HK-2 (cell line): ENCODE data around the gene HES2.
"Not testable (repeated sequence)": the region's sequence is repeated elsewhere in the genome, so short reads cannot be mapped to it uniquely, and the experiment has no call there.

Source experiments
- DNase-seq: peaks from one replicate; pipeline ENCODE4 v3.0.0-alpha.2; 2018; ENCODE audit not compliant: unreplicated experiment

Gene HES2

DNA sequence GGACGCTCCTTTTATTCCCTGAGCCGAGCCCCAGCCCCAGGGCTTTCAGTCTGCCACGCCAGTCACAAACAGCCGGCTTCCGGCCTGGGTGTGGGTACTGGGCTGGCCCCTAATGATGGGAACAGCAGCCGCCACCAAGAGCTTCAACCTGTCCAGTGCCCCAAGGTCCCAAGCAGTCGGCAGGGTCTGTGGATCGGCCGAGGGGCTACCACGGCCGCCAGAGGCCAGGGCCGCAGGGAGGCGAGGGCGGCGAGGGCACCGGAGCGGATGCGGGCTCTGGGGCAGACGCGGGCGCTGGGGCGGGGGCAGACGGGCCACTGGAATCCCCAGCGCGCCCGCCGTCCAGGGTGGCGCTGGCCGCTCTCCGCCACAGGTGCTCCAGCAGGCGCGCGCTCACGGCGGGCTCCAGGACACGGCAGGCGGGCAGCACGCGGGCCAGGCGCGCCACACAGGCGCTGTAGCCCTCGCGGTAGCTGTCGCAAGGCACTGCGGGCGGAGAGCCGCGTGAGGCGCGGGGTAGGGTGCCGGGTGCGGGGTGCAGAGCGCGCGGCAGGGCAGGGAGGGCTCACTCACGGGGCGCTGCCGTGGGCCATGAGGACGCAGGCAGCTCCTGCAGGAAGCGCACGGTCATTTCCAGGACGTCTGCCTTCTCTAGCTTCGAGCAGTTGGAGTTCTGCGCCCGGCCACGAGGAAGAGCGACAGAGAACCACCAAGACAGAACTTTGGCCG lies 887 bp downstream of the HES2 start:
- DNase-seq: no peak

- no peak for DNase-seq
Measured at GRCh38 chr1:6417961-6418667, 1.6 kb downstream of the HES2 start.

DNA sequence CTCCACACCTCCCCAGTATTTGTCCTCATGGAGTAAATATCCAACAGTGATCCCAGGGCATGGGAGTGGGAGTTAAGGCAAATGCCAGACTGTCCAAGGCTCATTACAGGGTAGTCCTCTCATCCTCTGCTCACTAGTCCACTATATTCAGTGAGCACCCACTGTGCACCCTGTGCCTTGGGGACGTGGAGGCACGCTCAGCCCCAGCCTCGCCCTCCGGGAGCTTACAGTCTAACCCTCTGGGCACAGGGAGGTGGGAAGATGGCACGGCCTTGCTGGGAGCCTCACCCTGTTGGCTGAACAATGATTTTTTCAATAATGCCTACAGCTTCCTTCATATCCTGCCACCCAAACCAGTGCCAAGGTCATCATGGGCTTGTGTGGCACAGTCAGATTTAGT lies 2.8 kb downstream of the HES2 start:
- DNase-seq: no peak

- no peak for DNase-seq
Measured at GRCh38 chr1:6416295-6416656, 3.4 kb downstream of the HES2 start.

DNA sequence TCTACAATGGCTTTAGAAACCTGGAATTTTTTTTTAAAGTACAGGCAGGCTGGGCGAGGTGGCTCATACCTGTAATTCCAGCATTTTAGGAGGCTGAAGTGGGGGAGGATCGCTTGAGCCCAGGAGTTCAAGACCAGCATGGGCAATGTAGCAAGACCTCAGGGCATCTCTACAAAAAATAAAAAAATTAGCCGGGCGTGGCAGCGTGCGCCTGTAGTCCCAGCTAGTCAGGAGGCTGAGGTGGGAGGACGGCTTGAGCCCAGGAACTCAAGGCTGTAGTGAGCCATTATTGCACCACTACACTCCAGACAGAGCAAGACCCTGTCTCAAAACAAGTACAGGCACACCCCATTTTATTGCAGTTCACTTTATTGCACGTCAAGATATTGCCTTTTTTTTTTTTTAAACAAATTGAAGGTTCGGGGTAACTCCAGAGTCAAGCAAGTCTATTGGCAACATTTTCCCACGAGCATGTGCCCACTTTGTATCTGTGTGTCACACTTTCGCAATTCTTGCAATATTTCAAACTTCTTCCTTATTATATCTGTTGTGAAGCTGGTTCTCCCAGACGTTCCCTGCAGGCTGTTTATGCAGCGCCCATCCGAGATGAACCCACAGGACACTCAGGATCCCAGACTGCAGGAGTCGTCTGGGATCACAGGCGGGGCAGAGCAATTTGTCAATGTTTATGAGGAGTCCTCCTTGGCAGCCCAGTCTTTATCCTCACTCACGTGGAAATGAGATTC lies 4.7 kb downstream of the HES2 start:
- no peak for DNase-seq

DNA sequence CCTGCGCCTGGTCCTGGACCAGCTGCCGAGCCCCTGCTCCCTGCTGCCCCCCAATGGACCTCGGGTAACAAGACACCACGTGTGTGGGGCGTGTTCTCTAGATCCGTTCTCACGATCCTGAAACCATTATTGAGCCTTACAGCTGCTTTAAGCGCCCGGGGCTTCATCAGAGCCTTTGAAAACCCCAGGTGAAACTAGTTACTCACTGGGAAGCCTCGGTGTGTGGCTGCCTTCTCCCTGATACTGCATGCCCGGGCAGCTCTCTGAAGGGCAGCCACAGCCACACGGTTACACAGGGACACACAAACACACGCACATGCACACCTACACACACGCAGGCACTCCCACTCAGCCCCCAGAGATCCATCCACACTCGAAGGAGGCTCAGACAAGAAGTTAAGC lies 5.3 kb downstream of the HES2 start:
- no peak for DNase-seq

DNA sequence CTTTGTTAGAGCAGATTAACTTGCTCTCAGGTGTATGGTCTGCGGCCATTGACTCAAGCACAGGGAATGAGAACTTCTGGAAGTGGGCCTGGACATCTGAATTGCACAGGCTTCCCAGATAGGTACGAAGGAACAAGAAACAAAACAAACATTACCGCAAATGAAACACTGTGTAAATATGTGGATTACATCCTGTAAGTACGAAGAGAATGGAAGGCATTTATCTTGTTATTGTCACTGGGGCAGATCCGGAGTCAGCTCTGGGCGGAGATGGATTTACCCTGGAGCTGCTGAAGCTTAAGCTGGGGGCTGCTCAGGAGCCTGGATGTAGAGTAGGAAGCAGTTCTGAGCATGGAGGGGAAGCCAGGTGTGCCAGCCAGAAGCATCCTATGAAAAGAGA lies 6.8 kb downstream of the HES2 start:
- DNase-seq: no peak

- no peak for DNase-seq
Measured at GRCh38 chr1:6410248-6410893, 9.3 kb downstream of the HES2 start.

DNA sequence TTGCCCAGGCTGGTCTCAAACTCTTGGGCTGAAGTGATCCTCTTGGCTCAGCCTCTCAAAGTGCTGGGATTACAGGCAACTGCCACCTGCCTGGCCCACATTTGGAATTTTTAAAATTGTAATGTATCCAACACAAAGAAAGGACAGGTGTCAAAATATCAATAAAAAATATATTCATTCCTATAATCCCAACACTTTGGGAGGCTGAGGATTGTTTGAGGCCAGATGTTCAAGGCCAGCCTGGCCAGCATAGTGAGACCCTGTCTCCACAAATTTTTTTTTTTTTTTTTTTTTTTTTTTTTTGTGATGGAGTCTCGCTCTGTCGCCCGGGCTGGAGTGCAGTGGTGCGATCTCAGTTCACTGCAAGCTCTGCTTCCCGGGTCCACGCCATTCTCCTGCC lies 10.0 kb downstream of the HES2 start:
- no peak for DNase-seq

GRCh38 chr1:6409053-6409452 lies 10.7 kb downstream of the HES2 start:
- no peak for DNase-seq

DNA sequence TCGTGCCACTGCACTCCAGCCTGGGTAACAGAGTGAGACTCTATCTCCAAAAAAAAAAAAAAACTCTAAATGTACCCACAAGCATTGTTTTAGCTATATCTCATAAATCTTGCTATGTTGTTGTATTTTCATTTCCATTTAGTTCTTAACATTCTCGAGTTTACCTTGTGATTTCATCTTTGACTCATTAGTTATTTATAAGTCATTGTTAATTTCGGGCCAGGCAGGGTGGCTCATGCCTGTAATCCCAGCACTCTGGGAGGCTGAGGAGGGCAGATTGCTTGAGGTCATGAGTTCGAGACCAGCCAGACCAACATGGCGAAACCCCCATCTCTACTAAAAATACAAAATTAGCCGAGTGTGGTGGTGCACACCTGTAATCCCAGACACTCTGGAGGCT lies 11.7 kb downstream of the HES2 start:
- DNase-seq: no peak

GRCh38 chr1:6401673-6402072 lies 18.0 kb downstream of the HES2 start:
- no peak for DNase-seq

- DNase-seq: no peak
Measured at GRCh38 chr1:6399294-6399693, 20.4 kb downstream of the HES2 start.

- no peak for DNase-seq
Measured at GRCh38 chr1:6397844-6398441, 21.8 kb downstream of the HES2 start.

GRCh38 chr1:6396998-6397397 lies 22.7 kb downstream of the HES2 start:
- no peak for DNase-seq

DNA sequence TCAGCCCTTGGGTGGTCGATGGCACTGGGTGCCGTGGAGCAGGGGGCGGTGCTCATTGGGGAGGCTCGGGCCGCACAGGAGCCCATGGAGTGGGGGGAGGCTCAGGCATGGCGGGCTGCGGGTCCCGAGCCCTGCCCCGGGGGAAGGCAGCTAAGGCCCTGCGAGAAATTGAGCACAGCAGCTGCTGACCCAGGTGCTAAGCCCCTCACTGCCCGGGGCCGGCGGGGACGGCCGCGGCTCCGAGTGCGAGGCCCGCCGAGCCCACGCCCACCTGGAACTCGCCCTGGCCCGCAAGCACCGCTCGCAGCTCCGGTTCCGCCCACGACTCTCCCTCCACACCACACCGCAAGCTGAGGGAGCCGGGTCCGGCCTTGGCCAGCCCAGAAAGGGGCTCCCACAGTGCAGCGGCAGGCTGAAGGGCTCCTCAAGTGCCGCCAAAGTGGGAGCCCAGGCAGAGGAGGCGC lies 23.9 kb downstream of the HES2 start:
- not testable (repeated sequence) for DNase-seq

DNA sequence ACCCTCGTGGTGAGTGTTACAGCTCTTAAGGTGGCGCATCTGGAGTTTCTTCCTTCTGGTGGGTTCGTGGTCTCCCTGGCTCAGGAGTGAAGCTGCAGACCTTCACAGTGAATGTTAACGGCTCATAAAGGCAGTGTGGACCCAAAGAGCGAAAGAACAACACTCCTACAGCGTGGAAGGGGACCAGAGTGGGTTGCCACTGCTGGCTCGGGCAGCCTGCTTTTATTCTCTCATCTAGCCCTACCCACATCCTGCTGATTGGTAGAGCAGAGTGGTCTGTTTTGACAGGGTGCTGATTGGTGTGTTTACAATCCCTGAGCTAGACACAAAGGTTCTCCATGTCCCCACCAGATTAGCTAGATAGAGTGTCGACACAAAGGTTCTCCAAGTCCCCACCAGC lies 24.6 kb downstream of the HES2 start:
- DNase-seq: not testable (repeated sequence)

DNA sequence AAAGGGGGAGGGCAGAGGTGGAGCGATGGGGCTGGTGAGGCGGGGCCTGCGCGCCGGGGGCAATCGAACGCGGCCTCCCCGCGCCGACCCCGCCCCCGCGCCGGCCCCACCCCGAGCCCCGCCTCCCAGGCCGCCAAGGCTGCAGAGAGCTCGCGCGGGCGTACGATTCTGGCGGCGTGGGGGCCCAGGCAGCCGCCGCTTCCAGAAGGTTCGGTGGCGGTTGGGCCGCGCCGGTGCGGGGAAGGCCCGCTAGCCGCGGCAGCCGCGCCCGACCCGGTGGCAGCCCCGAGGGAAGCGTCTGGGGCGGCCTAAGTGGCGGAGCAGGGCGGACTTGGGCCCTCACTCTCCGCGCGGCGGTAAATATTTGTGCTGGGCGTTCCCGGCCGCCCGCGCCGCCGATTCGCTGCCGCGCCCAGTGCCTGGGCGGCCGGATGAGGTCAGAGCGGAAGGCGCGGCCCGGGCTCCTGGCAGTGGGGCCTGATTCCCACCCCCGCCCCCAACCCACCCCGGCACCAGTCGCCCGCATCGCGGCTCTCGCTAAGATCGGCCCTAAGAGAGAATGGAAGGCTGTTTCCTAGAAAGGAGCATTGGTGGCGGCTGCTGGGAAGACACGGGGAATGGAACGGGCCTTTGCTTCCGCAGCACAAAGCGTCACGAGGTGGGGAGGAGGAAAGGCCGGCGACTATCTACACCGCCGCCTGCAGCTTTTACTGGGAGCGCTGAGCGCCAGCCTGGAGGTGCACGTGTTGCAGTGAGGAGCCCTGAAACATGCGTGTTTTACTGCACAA lies 26.1 kb downstream of the HES2 start, which contains the start of gene ACOT7:
Gene ACOT7, minus strand, starts transcription at position 368 of the 788 bp plus-strand sequence. CDS start 368 bp downstream, outside the sequence.
- peak; percentile 89 for DNase-seq

DNA sequence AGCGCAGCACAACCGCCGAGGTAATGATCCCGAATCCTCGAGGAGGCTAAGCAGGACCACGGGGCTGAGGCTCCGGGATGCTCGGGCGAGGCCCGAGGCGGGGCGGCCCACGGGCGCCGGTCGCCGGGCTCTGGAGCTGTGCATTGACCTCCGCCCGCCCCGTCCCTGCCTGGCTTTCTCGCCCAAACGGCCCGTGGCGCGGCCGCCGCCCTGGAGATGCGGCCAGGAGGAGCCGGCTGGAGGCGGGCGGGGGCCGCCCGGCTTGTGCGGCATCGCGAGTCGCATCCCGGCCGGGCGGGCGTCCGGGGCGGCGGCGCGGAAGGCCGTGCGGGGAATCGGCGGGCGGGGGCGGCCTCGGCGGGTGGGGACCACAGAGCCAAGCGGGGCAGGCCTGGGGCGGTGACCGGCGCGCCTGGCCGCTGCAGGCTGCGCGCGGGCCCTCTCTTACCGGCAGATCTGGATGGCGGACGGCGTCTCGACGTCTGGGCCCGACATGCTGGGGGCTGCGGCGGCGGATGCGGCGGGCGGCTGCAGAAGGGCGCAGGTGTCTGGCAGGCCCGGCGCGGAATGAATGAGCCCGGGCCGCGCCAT lies 26.8 kb downstream of the HES2 start:
- DNase-seq: no peak
